OCI-LY7 (cell line): ENCODE data around the gene SNU13.

Experiments used
- CTCF ChIP-seq: fragments of 200-600 bp; sonication (generic); conservative IDR thresholded peaks from 2 replicates; pipeline ENCODE4 v1.5.1; 2014; ENCODE audit warnings: mild to moderate bottlenecking, antibody characterized with exemption, low read length, moderate library complexity, mixed read lengths
- EZH2phosphoT487 ChIP-seq: fragments of 200-600 bp; sonication (generic); IDR thresholded peaks from 2 replicates; pipeline ENCODE4 v1.6.1; 2018; ENCODE audit warnings: low read depth, borderline replicate concordance, mild to moderate bottlenecking, mixed run types, antibody characterized with exemption, low read length, moderate library complexity, mixed read lengths

- no peak for TF ChIP-seq CTCF
- no peak for TF ChIP-seq EZH2phosphoT487
These were observed 20.7 kb upstream of the SNU13 start for GRCh38 chr22:41709341-41709740.
